Activated naive CD4-positive, alpha-beta T cell treated with anti-CD3 and anti-CD28 coated beads for 36 hours (primary cell): ENCODE data around the gene GDF7. TPM values are rescaled to one million over a fixed set of nuclear protein-coding genes. Genes with fewer than 3 reads are reported as not detected.

Experiments
- CTCF ChIA-PET: fragments of 350-600 bp; sonication (Branson Sonifier 250); formaldehyde crosslinking; loops from one replicate; lab custom pipeline; 2021; ENCODE audit warnings: antibody characterized with exemption; lab: Charles Lee
- DNase-seq: peaks from one replicate; pipeline ENCODE4 v3.0.0-alpha.2; 2020
- H3K27ac Mint-ChIP-seq: one replicate; pipeline ENCODE4 v1.8.0; 2021; ENCODE audit warnings: mild to moderate bottlenecking, mixed read lengths
- H3K27me3 Mint-ChIP-seq: one replicate; pipeline ENCODE4 v1.8.0; 2021; ENCODE audit warnings: low read depth, mixed read lengths
- H3K36me3 Mint-ChIP-seq: one replicate; pipeline ENCODE4 v1.8.0; 2021; ENCODE audit warnings: low read depth, mixed read lengths
- H3K4me1 Mint-ChIP-seq: one replicate; pipeline ENCODE4 v1.8.0; 2021; ENCODE audit warnings: low read depth, mixed read lengths
- H3K4me3 Mint-ChIP-seq: one replicate; pipeline ENCODE4 v1.8.0; 2021; ENCODE audit warnings: mild to moderate bottlenecking, moderate library complexity, mixed read lengths
- H3K9me3 Mint-ChIP-seq: one replicate; pipeline ENCODE4 v1.8.0; 2021; ENCODE audit warnings: mixed read lengths
- intact Hi-C: fragments of 100-400 bp; cut with micrococcal nuclease; formaldehyde crosslinking; loops from one replicate; pipeline ENCODE4 v1.15.1; 2023
- total RNA-seq, 2 experiments: library from RNA; stranded (reverse); gene quantifications; one replicate each; pipeline ENCODE4 v1.2.3, GENCODE V29; 2021

GDF7 gene
- total RNA-seq, 2 experiments from 2014 or later = not detected

- CTCF ChIA-PET = interaction anchor here (0.6 to 8.3 kb wide), 5 partner anchors 7 to 309 kb away, joined by 3 to 72 read pairs (median 7); no protein-coding TSS in a partner anchor
- intact Hi-C loops = loop anchor here (10.0 kb wide), 1 partner anchor 1310 kb away; no protein-coding TSS in a partner anchor
Measured at GRCh38 chr2:20654535-20654813, 12.5 kb upstream of the GDF7 start.

DNA sequence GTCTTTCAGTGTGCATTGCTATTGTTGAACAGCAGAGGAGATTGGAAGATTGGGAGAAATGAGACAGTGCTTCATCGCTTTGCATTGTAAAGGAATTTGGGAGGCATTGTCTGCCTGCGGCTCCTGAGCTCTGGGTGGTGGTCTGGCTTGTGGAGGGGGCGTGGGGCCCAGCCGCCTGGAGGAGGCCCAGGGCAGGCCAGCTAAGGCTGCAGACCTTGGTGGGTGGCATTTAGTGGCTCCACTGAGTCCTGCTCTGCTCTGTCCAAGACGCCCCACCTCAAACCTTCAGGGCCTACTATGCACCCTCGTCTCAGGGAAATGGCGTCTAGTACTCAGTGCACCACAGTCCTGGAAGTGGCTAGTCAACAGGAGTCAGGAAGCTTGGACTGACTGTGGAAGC, 10.4 kb upstream of the GDF7 start:
- H3K36me3 Mint-ChIP-seq = no peaks in the 10 kb centered on the region
- no peak overlapping the region for H3K4me3 Mint-ChIP-seq
- no peak for DNase-seq
- peaks cover 6% of the 10 kb centered on the region for H3K27me3 Mint-ChIP-seq
- H3K27ac Mint-ChIP-seq = no peak overlapping the region
- intact Hi-C loops = loop anchor here (10.0 kb wide), 1 partner anchor 1312 kb away; no protein-coding TSS in a partner anchor
- CTCF ChIA-PET = interaction anchor here (1.4 kb wide), 1 partner anchor 13 kb away, joined by 3 read pairs; no protein-coding TSS in a partner anchor
- no peaks in the 10 kb centered on the region for H3K9me3 Mint-ChIP-seq
- H3K4me1 Mint-ChIP-seq = peaks cover 1% of the 10 kb centered on the region

More at GRCh38 chr2:20654535-20654813, 12.5 kb upstream of the GDF7 start:
- Mint-ChIP-seq H3K4me1 (peaks cover 11% of the 10 kb centered on the region), H3K27me3 (peaks cover 2% of the 10 kb centered on the region), H3K36me3 (no peaks in the 10 kb centered on the region), H3K9me3 (no peaks in the 10 kb centered on the region), H3K4me3 (no peak overlapping the region), H3K27ac (no peak overlapping the region)
- no peak for DNase-seq

GRCh38 chr2:20657522-20658235, 9.3 kb upstream of the GDF7 start:
- CTCF ChIA-PET = interaction anchor here (1.4 kb wide), 1 partner anchor 14 kb away, joined by 3 read pairs; no protein-coding TSS in a partner anchor
- Mint-ChIP-seq H3K4me1 (no peaks in the 10 kb centered on the region), H3K4me3 (no peak overlapping the region), H3K27me3 (peaks cover 15% of the 10 kb centered on the region), H3K27ac (no peak overlapping the region), H3K9me3 (no peaks in the 10 kb centered on the region), H3K36me3 (no peaks in the 10 kb centered on the region)
- intact Hi-C loops = loop anchor here (10.0 kb wide), 1 partner anchor 1313 kb away; no protein-coding TSS in a partner anchor
- DNase-seq = no peak

GRCh38 chr2:20660506-20661420, 6.2 kb upstream of the GDF7 start:
- CTCF ChIA-PET = interaction anchor here (0.6 to 8.9 kb wide), 39 partner anchors 8 to 624 kb away, joined by 3 to 174 read pairs (median 5); partner anchors contain the start of genes HS1BP3, LDAH and RHOB
- no peak overlapping the region for H3K27ac Mint-ChIP-seq
- no peak overlapping the region for H3K4me3 Mint-ChIP-seq
- intact Hi-C loops = loop anchor here (1.0 to 10.0 kb wide), 6 partner anchors 162 to 657 kb away; partner anchors contain the start of genes APOB and LDAH
- H3K27me3 Mint-ChIP-seq = peaks cover 41% of the 10 kb centered on the region
- H3K4me1 Mint-ChIP-seq = peaks cover 4% of the 10 kb centered on the region
- H3K36me3 Mint-ChIP-seq = no peaks in the 10 kb centered on the region
- H3K9me3 Mint-ChIP-seq = no peaks in the 10 kb centered on the region
- DNase-seq = no peak

GRCh38 chr2:20661421-20662307, 5.3 kb upstream of the GDF7 start:
- peak; percentile 77 for DNase-seq
- Mint-ChIP-seq H3K4me1 (peaks cover 8% of the 10 kb centered on the region), H3K4me3 (no peak overlapping the region), H3K36me3 (no peaks in the 10 kb centered on the region), H3K9me3 (no peaks in the 10 kb centered on the region), H3K27ac (no peak overlapping the region), H3K27me3 (peaks cover 46% of the 10 kb centered on the region)
- intact Hi-C loops = loop anchor here (1.0 to 10.0 kb wide), 6 partner anchors 161 to 656 kb away; partner anchors contain the start of genes APOB and LDAH
- CTCF ChIA-PET = interaction anchor here (0.6 to 8.9 kb wide), 46 partner anchors 9 to 623 kb away, joined by 3 to 174 read pairs (median 4); partner anchors contain the start of genes HS1BP3, LDAH and RHOB

DNA sequence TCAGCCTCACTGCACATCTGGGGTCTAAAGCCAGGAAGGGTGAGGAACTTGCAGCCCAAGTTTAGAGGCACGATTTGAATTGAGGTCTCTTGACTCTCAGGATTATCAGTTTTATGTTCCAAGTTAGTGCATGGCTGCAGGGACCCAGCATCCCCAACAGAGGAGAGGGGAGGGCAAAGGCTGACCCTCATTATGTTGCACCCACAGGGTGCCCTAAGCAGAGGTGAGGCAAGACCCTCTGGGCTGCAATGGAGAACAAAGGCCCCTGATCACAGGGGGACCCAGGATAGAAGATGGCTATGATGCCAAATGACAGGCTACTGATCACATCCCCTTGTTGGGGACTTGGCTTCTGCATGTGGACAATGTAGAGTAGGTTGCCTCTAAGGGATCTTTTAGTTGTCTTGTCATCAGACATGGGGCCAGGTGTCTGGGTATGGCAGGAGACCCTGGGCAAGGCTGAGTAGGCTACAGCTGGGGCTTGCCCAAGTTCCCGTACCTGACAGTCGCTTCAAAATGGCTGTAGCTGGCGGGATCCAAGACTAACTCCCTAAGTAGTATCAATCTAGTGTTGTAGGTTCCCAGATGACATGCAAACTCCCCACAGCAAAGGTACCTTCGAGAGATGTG, 4.5 kb upstream of the GDF7 start:
- Mint-ChIP-seq H3K36me3 (no peaks in the 10 kb centered on the region), H3K27me3 (peaks cover 46% of the 10 kb centered on the region), H3K27ac (no peak overlapping the region), H3K4me3 (no peak overlapping the region), H3K9me3 (no peaks in the 10 kb centered on the region), H3K4me1 (peaks cover 8% of the 10 kb centered on the region)
- CTCF ChIA-PET = interaction anchor here (0.6 to 8.9 kb wide), 20 partner anchors 12 to 307 kb away, joined by 3 to 174 read pairs (median 5); partner anchors contain the start of genes HS1BP3 and LDAH
- DNase-seq = no peak
- intact Hi-C loops = loop anchor here (5.0 to 10.0 kb wide), 2 partner anchors 382 to 655 kb away; partner anchors contain the start of gene APOB

GRCh38 chr2:20663196-20664070, 3.5 kb upstream of the GDF7 start:
- no peaks in the 10 kb centered on the region for H3K9me3 Mint-ChIP-seq
- no peaks in the 10 kb centered on the region for H3K36me3 Mint-ChIP-seq
- CTCF ChIA-PET = interaction anchor here (0.6 to 8.9 kb wide), 4 partner anchors 13 to 708 kb away, joined by 3 to 174 read pairs (median 38); partner anchors contain the start of genes HS1BP3 and LDAH
- H3K27ac Mint-ChIP-seq = no peak overlapping the region
- peaks cover 10% of the 10 kb centered on the region for H3K4me1 Mint-ChIP-seq
- no peak overlapping the region for H3K4me3 Mint-ChIP-seq
- DNase-seq = no peak
- intact Hi-C loops = loop anchor here (5.0 to 10.0 kb wide), 2 partner anchors 381 to 654 kb away; partner anchors contain the start of gene APOB
- H3K27me3 Mint-ChIP-seq = peaks cover 56% of the 10 kb centered on the region

DNA sequence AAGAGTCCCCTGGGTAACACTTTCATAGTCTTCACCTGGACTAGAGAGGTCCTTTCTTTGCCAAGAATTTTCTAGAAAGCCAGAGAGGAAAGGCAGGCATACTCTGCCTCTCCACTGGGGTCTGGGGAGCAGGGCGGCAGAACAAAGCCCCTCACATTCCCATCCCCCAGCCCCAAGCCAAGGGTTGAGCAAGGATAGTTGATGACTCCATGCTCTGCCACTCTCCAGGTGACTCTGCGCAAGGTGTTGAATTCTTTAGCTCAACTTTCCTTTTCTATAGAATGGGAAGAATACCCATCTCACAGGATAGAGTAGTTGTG, 2.9 kb upstream of the GDF7 start:
- peaks cover 10% of the 10 kb centered on the region for H3K4me1 Mint-ChIP-seq
- no peaks in the 10 kb centered on the region for H3K9me3 Mint-ChIP-seq
- intact Hi-C loops = loop anchor here (5.0 to 10.0 kb wide), 2 partner anchors 381 to 653 kb away; partner anchors contain the start of gene APOB
- CTCF ChIA-PET = interaction anchor here (0.6 to 8.9 kb wide), 3 partner anchors 99 to 707 kb away, joined by 3 to 174 read pairs (median 3); no protein-coding TSS in a partner anchor
- peaks cover 62% of the 10 kb centered on the region for H3K27me3 Mint-ChIP-seq
- no peaks in the 10 kb centered on the region for H3K36me3 Mint-ChIP-seq
- no peak overlapping the region for H3K27ac Mint-ChIP-seq
- DNase-seq = no peak
- no peak overlapping the region for H3K4me3 Mint-ChIP-seq

DNA sequence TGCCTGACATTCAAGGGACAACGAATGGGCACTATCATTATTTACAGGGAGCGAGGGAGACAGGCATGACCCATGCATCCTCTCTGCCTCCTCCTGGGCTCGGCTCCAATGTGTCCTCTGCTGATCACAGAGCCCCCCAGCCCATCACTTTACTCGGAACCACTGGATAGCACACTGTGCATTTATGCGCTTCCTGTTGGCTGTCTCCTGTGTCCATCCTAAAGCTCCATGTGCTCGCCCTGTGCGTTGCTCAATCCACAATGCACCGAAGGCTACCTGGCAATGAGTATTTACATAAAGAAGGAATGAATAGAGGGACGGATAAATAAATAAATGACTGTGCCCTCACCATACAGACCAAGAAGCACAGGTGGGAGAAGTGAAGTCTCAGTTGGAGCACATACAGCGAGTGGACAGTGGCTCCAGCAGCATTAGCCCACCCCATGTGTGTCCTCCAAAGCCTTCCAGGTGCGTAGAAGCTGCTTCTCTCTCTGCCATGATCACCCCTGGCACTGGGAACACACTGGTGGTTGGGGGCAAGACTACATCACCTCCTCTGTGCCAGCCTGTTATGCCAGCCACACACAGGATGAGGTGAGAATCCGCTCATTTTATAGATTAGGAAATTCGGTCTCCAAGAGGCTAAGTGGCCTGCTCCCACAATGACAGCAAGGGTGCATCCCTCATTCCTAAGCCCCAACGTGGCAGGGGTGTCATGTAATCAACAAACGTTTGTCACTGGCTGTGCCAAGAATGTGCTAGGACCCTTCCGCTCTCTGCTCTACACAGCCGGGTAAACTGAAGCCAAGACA, 2.3 kb upstream of the GDF7 start:
- DNase-seq = no peak
- no peaks in the 10 kb centered on the region for H3K36me3 Mint-ChIP-seq
- H3K4me1 Mint-ChIP-seq = peaks cover 10% of the 10 kb centered on the region
- no peak overlapping the region for H3K27ac Mint-ChIP-seq
- peaks cover 60% of the 10 kb centered on the region for H3K27me3 Mint-ChIP-seq
- CTCF ChIA-PET = interaction anchor here (0.7 to 8.9 kb wide), 3 partner anchors 99 to 298 kb away, joined by 3 to 174 read pairs (median 5); partner anchors contain the start of gene RHOB
- no peak overlapping the region for H3K4me3 Mint-ChIP-seq
- no peaks in the 10 kb centered on the region for H3K9me3 Mint-ChIP-seq
- intact Hi-C loops = loop anchor here (5.0 to 10.0 kb wide), 2 partner anchors 380 to 653 kb away; partner anchors contain the start of gene APOB
